Heart right ventricle (tissue), 16 donors: ENCODE measurements around the gene DLL4. TPM values are rescaled to one million over a fixed set of nuclear protein-coding genes. Genes with fewer than 3 reads are reported as not detected.
A peak's percentile ranks its signal among the peaks of the same experiment; 100 is the strongest.

Experiments used
- ATAC-seq, 8 donors: fragments of 200-7000 bp; cut with Tn5 transposase; one replicate each; pipeline ENCODE4 v1.9.1; 2020; ENCODE audit warnings: mild to moderate bottlenecking in 8 of 8, moderate library complexity in 8 of 8, moderate number of reproducible peaks in 1 of 8
- DNase-seq, 2 donors: peaks; one replicate each; pipeline ENCODE4 v3.0.0-alpha.2; 2020
- H3K27ac ChIP-seq, 10 donors: fragments of 200-600 bp; sonication (generic) in 2 of 10; one replicate each; pipeline versions ENCODE4 v1.5.0 to v1.8.0; 2020 to 2022; ENCODE audit warnings: mild to moderate bottlenecking in 3 of 10
- H3K27me3 ChIP-seq, 7 donors: fragments of 200-600 bp; one replicate each; pipeline ENCODE4 v1.8.0; 2021 to 2022; ENCODE audit warnings: mild to moderate bottlenecking in 2 of 7
- H3K36me3 ChIP-seq, 9 donors: fragments of 200-600 bp; sonication (generic) in 1 of 9; one replicate each; pipeline versions ENCODE4 v1.5.0 to v1.8.0; 2020 to 2022; ENCODE audit warnings: mild to moderate bottlenecking in 2 of 9
- H3K4me1 ChIP-seq, 9 donors: fragments of 200-600 bp; sonication (generic) in 1 of 9; one replicate each; pipeline versions ENCODE4 v1.5.0 to v1.8.0; 2020 to 2022; ENCODE audit warnings: mild to moderate bottlenecking in 4 of 9
- H3K4me3 ChIP-seq, 10 donors: fragments of 200-600 bp; sonication (generic) in 2 of 10; one replicate each; pipeline versions ENCODE4 v1.5.0 to v1.8.0; 2020 to 2022; ENCODE audit warnings: mild to moderate bottlenecking in 7 of 10, moderate library complexity in 2 of 10
- H3K9me3 ChIP-seq, 11 donors: fragments of 200-600 bp in 10 of 11; sonication (generic) in 2 of 11; one replicate each; pipeline versions ENCODE4 v1.5.0 to v1.8.0; 2013 to 2022; ENCODE audit warnings: mild to moderate bottlenecking in 2 of 11, control low read depth in 1 of 11, moderate library complexity in 1 of 11
- WGBS, 2 donors: extraction: QIAGEN DNeasy Blood & Tissue Kit; methylation state at CpG; one replicate each; pipeline ENCODE4 v1.1.7; 2013; ENCODE audit warnings: inconsistent platforms in 1 of 2; 5-methylcytosine and 5-hydroxymethylcytosine counted together
- intact Hi-C, 10 donors: fragments of 100-400 bp; cut with DNase I; formaldehyde crosslinking; loops; one replicate each; pipeline versions ENCODE4 v1.11.1 to v1.14.2; 2022
- polyA plus RNA-seq, 2 donors: library from polyadenylated mRNA; stranded (reverse); fragments of 200-250 nt; gene quantifications; one replicate each; pipeline ENCODE4 v1.2.3, GENCODE V29; 2013
- total RNA-seq, 10 donors: library from RNA; stranded (reverse); fragmentation: NEBNext Ultra II Directional in 3 of 10; extraction: Animal tissue kit (Norgen Biotek cat#: 25700) in 3 of 10; gene quantifications; one replicate each; pipeline versions ENCODE4 v1.2.1 to v1.2.4, GENCODE V29; 2021 to 2023
- TF ChIP-seq, protein P1 (sequence below), 9 donors: fragments of 200-600 bp; sonication (generic) in 2 of 9; IDR thresholded peaks; one replicate each; pipeline versions ENCODE4 v1.5.0 to v1.8.0; 2021 to 2022; ENCODE audit warnings: antibody characterized with exemption in 9 of 9, mild to moderate bottlenecking in 5 of 9, moderate library complexity in 1 of 9
- donor health status: Arrhythmogenic right ventricular cardiomyopathy.
- donor health status: ischemic (EF 13 %, LVEDD 7.1; RV severe dilation, severe dysfunction).
- donor health status: healthy with polysubstance abuse.
- donor health status: DM: no; HTN: yes; CAD: no.
- donor health status: DM: no; HTN: no; CAD: no.
- donor health status: ischemic (EF 25% LVEDD 6.9; RV normal size, moderate dysfunction).
- donor health status: ischemic (EF 25% LVEDD 5.7; RV mildly dilated, moderate dysfunction).
- donor health status: healthy.
- donor health status: DM: yes; HTN: yes; CAD: no.
- donor health status: Ischemic cardiomyopathy.
- donor health status: ischemic (EF 35%, LVEDD 5.7; RV mildly dilated, moderate dysfunction).
- donor health status: nonischemic (EF 11% LVEDD 7.7; RV severe dilation, severe dysfunction).
- donor health status: DM: yes; HTN: yes; CAD: no.
- donor health status: PGD.
- donor health status: ischemic (EF 29% LVEDD 5.4; RV normal size, mild dysfunction).
- donor health status: nonischemic (EF 23%, LVEDD 6.1; RV moderate dilation, normal function).

Gene DLL4
- total and polyA plus RNA-seq, 12 donors = 6.5 to 24.8 (median 14.0) TPM

- H3K27me3 ChIP-seq = peaks cover 5 to 69% (median 30%) of the 10 kb centered on the region in 7 donors
Measured at GRCh38 chr15:40931300-40932142, 2.4 kb downstream of the DLL4 start.

DNA sequence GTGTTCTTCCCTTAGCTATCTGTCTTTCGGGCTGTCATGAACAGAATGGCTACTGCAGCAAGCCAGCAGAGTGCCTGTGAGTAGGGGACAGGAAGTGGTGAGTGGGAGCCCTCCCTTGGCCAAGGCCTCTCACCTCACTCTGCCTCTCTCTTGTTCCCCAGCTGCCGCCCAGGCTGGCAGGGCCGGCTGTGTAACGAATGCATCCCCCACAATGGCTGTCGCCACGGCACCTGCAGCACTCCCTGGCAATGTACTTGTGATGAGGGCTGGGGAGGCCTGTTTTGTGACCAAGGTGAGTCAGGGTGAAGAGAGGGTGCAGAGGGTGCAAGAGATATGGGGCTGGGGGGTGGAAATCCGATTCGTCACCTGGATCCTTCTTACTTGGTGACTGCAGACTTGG is 3.0 kb downstream of the DLL4 start:
- TF ChIP-seq, protein P1, sequence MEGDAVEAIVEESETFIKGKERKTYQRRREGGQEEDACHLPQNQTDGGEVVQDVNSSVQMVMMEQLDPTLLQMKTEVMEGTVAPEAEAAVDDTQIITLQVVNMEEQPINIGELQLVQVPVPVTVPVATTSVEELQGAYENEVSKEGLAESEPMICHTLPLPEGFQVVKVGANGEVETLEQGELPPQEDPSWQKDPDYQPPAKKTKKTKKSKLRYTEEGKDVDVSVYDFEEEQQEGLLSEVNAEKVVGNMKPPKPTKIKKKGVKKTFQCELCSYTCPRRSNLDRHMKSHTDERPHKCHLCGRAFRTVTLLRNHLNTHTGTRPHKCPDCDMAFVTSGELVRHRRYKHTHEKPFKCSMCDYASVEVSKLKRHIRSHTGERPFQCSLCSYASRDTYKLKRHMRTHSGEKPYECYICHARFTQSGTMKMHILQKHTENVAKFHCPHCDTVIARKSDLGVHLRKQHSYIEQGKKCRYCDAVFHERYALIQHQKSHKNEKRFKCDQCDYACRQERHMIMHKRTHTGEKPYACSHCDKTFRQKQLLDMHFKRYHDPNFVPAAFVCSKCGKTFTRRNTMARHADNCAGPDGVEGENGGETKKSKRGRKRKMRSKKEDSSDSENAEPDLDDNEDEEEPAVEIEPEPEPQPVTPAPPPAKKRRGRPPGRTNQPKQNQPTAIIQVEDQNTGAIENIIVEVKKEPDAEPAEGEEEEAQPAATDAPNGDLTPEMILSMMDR (IDR thresholded peaks at IDR 0.05) = no peak
- H3K9me3 ChIP-seq = no peaks in the 10 kb centered on the region
- H3K36me3 ChIP-seq = peaks cover 0 to 62% (median 8%) of the 10 kb centered on the region in 9 donors
- ATAC-seq (no peak), DNase-seq (no peak)
- H3K4me1 ChIP-seq = peaks cover 20 to 90% (median 68%) of the 10 kb centered on the region in 9 donors
- peaks cover 5 to 62% (median 26%) of the 10 kb centered on the region in 7 donors for H3K27me3 ChIP-seq
- H3K4me3 ChIP-seq = peak overlapping the region in 9 of 10 donors; percentile 59 to 96 (median 75)
- 65 to 72% methylated on average over 8 of the region's 8 CpGs for WGBS, 2 donors
- peak overlapping the region; percentile 36 to 96 (median 82) for H3K27ac ChIP-seq
- intact Hi-C loops = no loop called here

More at GRCh38 chr15:40931300-40932142, 2.4 kb downstream of the DLL4 start:
- WGBS, 2 donors = 56 to 57% methylated on average over 16 of the region's 16 CpGs
- no peak for ATAC-seq
- intact Hi-C loops = loop anchor here in 3 of 10 donors (2.0 kb wide), 1 partner anchor 25 kb away; no protein-coding TSS in a partner anchor
- no peak for DNase-seq
- Histone ChIP-seq H3K9me3 (no peaks in the 10 kb centered on the region), H3K27ac (peak overlapping the region; percentile 36 to 96 (median 82)), H3K4me1 (peaks cover 15 to 90% (median 65%) of the 10 kb centered on the region in 9 donors), H3K36me3 (peaks cover 0 to 56% (median 8%) of the 10 kb centered on the region in 9 donors), H3K4me3 (peak overlapping the region in 9 of 10 donors; percentile 59 to 96 (median 75))
- TF ChIP-seq, protein P1 (IDR thresholded peaks at IDR 0.05) = no peak

DNA sequence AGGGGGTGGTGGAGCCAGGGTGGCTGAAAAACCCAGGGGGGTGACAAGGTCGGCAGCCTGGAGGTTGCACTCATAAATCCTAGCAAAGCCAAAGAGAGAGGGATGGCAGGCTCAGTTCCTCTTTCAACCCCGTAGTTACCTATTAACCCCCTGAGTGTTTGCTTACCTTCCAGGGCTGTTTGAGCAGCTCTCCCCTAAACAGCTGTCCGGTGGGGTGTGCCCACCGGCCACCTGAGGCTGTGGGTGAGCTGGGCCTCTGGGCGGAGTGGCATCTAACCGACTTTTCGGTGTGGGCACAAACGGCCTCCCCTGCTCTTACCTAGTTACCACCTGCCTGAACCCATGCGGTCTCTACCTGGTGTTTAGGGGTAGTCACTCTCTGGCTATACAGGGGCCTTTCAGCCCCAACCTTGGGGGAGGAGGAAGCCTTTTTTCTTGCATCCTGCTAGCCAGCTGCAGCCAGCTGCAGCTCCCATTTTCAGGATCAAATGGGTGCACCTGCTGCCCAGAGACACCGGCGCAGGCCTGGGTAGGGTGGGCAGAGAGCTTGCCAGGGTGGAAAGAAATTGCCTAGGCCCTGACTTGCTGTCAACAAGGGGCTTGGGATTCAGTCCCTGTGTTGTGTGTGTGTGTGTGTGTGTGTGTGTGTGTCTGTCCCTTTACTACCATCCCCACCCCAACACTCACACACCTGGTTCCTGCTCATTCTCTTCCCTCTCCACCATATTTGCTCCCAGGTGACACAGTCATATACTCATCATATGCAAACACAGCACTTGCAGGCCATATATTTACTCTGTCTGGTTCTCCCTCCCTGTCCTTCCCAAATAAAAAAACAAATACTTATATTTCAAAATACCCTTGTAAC is 3.7 kb downstream of the DLL4 start:
- H3K27me3 ChIP-seq = peaks cover 5 to 55% (median 25%) of the 10 kb centered on the region in 7 donors
- H3K9me3 ChIP-seq = no peaks in the 10 kb centered on the region
- intact Hi-C loops = no loop called here
- TF ChIP-seq, protein P1 (IDR thresholded peaks at IDR 0.05) = no peak
- peak overlapping the region in 9 of 10 donors; percentile 59 to 96 (median 75) for H3K4me3 ChIP-seq
- ATAC-seq = no peak
- peaks cover 0 to 69% (median 11%) of the 10 kb centered on the region in 9 donors for H3K36me3 ChIP-seq
- no peak for DNase-seq
- peaks cover 14 to 90% (median 68%) of the 10 kb centered on the region in 9 donors for H3K4me1 ChIP-seq
- whole genome bisulfite sequencing, 2 donors = 62 to 75% methylated on average over 11 of the region's 11 CpGs
- H3K27ac ChIP-seq = peak overlapping the region in 8 of 10 donors; percentile 7 to 96 (median 82)

DNA sequence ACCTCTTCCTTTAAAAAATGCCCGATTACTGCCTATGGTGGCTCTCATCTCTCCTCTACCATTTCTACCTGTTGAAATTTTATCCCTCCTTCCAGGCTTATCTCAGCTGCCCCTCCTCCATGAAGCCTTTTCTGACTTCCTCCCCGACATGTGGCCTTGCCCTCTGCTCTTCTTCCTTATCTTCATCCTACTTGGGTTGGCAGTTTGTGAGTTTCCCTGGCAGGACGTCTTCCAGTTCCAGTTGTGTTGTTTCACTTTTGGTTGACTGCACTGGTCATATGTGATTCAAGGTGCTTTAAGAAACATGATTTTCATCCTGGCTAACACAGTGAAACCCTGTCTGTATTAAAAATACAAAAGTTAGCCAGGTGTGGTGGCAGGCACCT is 4.4 kb downstream of the DLL4 start:
- DNase-seq = no peak
- peak overlapping the region in 6 of 10 donors; percentile 39 to 96 (median 86) for H3K27ac ChIP-seq
- intact Hi-C loops = no loop called here
- H3K36me3 ChIP-seq = peaks cover 0 to 71% (median 14%) of the 10 kb centered on the region in 9 donors
- TF ChIP-seq, protein P1 (IDR thresholded peaks at IDR 0.05) = no peak
- WGBS, 2 donors = 46 to 75% methylated on average over 3 of the region's 3 CpGs
- H3K9me3 ChIP-seq = no peaks in the 10 kb centered on the region
- H3K4me1 ChIP-seq = peaks cover 8 to 90% (median 68%) of the 10 kb centered on the region in 9 donors
- H3K27me3 ChIP-seq = peaks cover 2 to 49% (median 19%) of the 10 kb centered on the region in 7 donors
- ATAC-seq = no peak
- peak overlapping the region in 8 of 10 donors; percentile 59 to 96 (median 74) for H3K4me3 ChIP-seq
